HepG2 (cell line): ENCODE measurements around the gene ZNF524. TPM values are rescaled to one million over a fixed set of nuclear protein-coding genes. Genes with fewer than 3 reads are reported as not detected.

Experiments
- ATAC-seq: fragments of 200-7000 bp; cut with Tn5 transposase; 3 replicates; pipeline ENCODE4 v1.9.1; 2020; ENCODE audit warnings: mild to moderate bottlenecking, moderate library complexity
- BruUV-seq: library from RNA; stranded (reverse); fragments of 400-500 nt; replicated peaks from 2 replicates; lab custom pipeline; 2021; lab: Mats Ljungman, UMichigan
- CTCF ChIA-PET: fragments of 300-600 bp; formaldehyde crosslinking; extraction: SDS; loops from one replicate; lab custom pipeline; 2021; ENCODE audit warnings: low total read pairs, inconsistent platforms, low intra/inter-chr PET ratio; lab: Yijun Ruan, JAX
- POLR2A ChIA-PET: fragments of 350-600 bp; sonication (Branson Sonifier 250); formaldehyde crosslinking; loops from one replicate; lab custom pipeline; 2020; ENCODE audit warnings: antibody characterized with exemption, inconsistent platforms; lab: Yijun Ruan, JAX
- DNase-seq: peaks from one replicate; pipeline ENCODE4 v3.0.0-alpha.2; 2015; ENCODE audit warnings: low spot score
- FAIRE-seq: peaks from 3 replicates; lab custom pipeline; 2011; peaks lifted over from hg19 to GRCh38; lab: Jason Lieb, UNC
- H2AFZ ChIP-seq: one replicate; pipeline ENCODE4 v1.6.1; 2011; ENCODE audit warnings: low read length, inconsistent platforms
- H3K27ac ChIP-seq: fragments of 300-600 bp; 3 replicates; pipeline ENCODE4 v1.8.0; 2011; ENCODE audit warnings: mixed run types, mild to moderate bottlenecking, mixed read lengths, low read length, inconsistent platforms; ENCODE audit not compliant: insufficient read depth; ENCODE audit errors: extremely low read length
- H3K27me3 ChIP-seq, 2 experiments: fragments of 200-600 bp in 1 of 2; 2 replicates in 1 of 2; 3 replicates in 1 of 2; pipeline versions ENCODE4 v1.6.0 to v1.8.0; 2011; ENCODE audit warnings: low read length in 2 of 2, mild to moderate bottlenecking in 2 of 2, moderate library complexity in 2 of 2, inconsistent platforms in 1 of 2; ENCODE audit not compliant: insufficient read depth in 2 of 2, control insufficient read depth in 1 of 2
- H3K36me3 ChIP-seq, 2 experiments: fragments of 200-600 bp in 1 of 2; replicated peaks in 1 of 2; 2 replicates in 1 of 2; 3 replicates in 1 of 2; pipeline versions ENCODE4 v1.5.1 to v1.8.0; 2011; ENCODE audit warnings: low read length in 2 of 2, inconsistent platforms in 1 of 2; ENCODE audit not compliant: insufficient read depth in 2 of 2, control insufficient read depth in 1 of 2
- H3K4me1 ChIP-seq: 2 replicates; pipeline ENCODE4 v1.5.1; 2012; ENCODE audit warnings: low read length, inconsistent platforms; ENCODE audit not compliant: insufficient read depth
- H3K4me2 ChIP-seq: 2 replicates; pipeline ENCODE4 v1.6.0; 2011; ENCODE audit warnings: low read depth, low read length, inconsistent platforms
- H3K4me3 ChIP-seq, 3 experiments: fragments of 200-600 bp in 1 of 3; sonication (generic), shearing (Covaris generic) in 1 of 3; replicated peaks in 1 of 3; 2 replicates each; pipeline ENCODE4 v1.5.1; 2011 to 2016; ENCODE audit warnings: low read length in 3 of 3, inconsistent platforms in 2 of 3, low read depth in 2 of 3, mild to moderate bottlenecking in 2 of 3, control low read depth in 1 of 3, mixed read lengths in 1 of 3; ENCODE audit not compliant: insufficient read depth in 1 of 3
- H3K79me2 ChIP-seq: one replicate; pipeline ENCODE4 v1.6.1; 2011; ENCODE audit warnings: low read length, inconsistent platforms; ENCODE audit not compliant: insufficient read depth
- H3K9ac ChIP-seq: 2 replicates; pipeline ENCODE4 v1.6.0; 2011; ENCODE audit warnings: mild to moderate bottlenecking, low read depth, low read length, inconsistent platforms; ENCODE audit not compliant: insufficient read depth
- H3K9me3 ChIP-seq: 2 replicates; pipeline ENCODE4 v1.5.1; 2012; ENCODE audit warnings: mild to moderate bottlenecking, low read length
- H4K20me1 ChIP-seq: 2 replicates; pipeline ENCODE4 v1.6.0; 2011; ENCODE audit warnings: inconsistent platforms, mild to moderate bottlenecking, low read length, moderate library complexity; ENCODE audit not compliant: insufficient read depth
- CBX5 ChIP-seq: sonication (generic); formaldehyde crosslinking; IDR thresholded peaks from 2 replicates; pipeline ENCODE4 v1.4.0; 2020; ENCODE audit warnings: missing genetic modification reagents, borderline replicate concordance
- GZF1 ChIP-seq: sonication (generic); formaldehyde crosslinking; IDR thresholded peaks from 2 replicates; pipeline ENCODE4 v1.5.1; 2020; ENCODE audit warnings: mild to moderate bottlenecking, missing genetic modification reagents
- HINFP ChIP-seq: sonication (generic); formaldehyde crosslinking; IDR thresholded peaks from 2 replicates; pipeline ENCODE4 v1.4.0; 2020; ENCODE audit warnings: low read depth, mild to moderate bottlenecking, missing genetic modification reagents
- HOMEZ ChIP-seq: IDR thresholded peaks from 2 replicates; pipeline ENCODE4 v1.6.1; 2016; ENCODE audit warnings: low read depth
- NFE2L1 ChIP-seq: sonication (generic); formaldehyde crosslinking; IDR thresholded peaks from 2 replicates; pipeline ENCODE4 v1.4.0; 2020; ENCODE audit warnings: missing genetic modification reagents, mild to moderate bottlenecking, borderline replicate concordance
- NFE2L2 ChIP-seq: fragments of 150-350 bp; IDR thresholded peaks from 2 replicates; pipeline ENCODE4 v1.6.1; 2014; ENCODE audit warnings: low read length
- PHF5A ChIP-seq: IDR thresholded peaks from one replicate; pipeline ENCODE4 v1.6.1; 2018; ENCODE audit warnings: low read depth, missing genetic modification reagents; ENCODE audit not compliant: unreplicated experiment
- RBM22 ChIP-seq: fragments of 200-400 bp; formaldehyde crosslinking; optimal IDR thresholded peaks from 2 replicates; pipeline ENCODE3; 2017; ENCODE audit warnings: mild to moderate bottlenecking, low read length, moderate library complexity
- RELA ChIP-seq: sonication (generic); formaldehyde crosslinking; IDR thresholded peaks from 2 replicates; pipeline ENCODE4 v1.4.0; 2020; ENCODE audit warnings: missing genetic modification reagents
- THAP8 ChIP-seq: sonication (generic); formaldehyde crosslinking; IDR thresholded peaks from 2 replicates; pipeline ENCODE4 v1.5.1; 2020; ENCODE audit warnings: missing genetic modification reagents, mild to moderate bottlenecking, borderline replicate concordance
- ZNF143 ChIP-seq: sonication (generic); formaldehyde crosslinking; IDR thresholded peaks from 2 replicates; pipeline ENCODE4 v1.4.0; 2020; ENCODE audit warnings: missing genetic modification reagents
- ZNF562 ChIP-seq: sonication (generic); formaldehyde crosslinking; IDR thresholded peaks from 2 replicates; pipeline ENCODE4 v1.8.0; 2022; ENCODE audit warnings: missing genetic modification reagents, borderline replicate concordance
- ZNF564 ChIP-seq: sonication (generic); formaldehyde crosslinking; IDR thresholded peaks from 2 replicates; pipeline ENCODE4 v1.8.1; 2023; ENCODE audit warnings: mild to moderate bottlenecking, missing genetic modification reagents
- ZNF597 ChIP-seq: sonication (generic); formaldehyde crosslinking; IDR thresholded peaks from 2 replicates; pipeline ENCODE4 v1.5.0; 2020; ENCODE audit warnings: missing genetic modification reagents
- ZNF768 ChIP-seq: sonication (generic); formaldehyde crosslinking; IDR thresholded peaks from 2 replicates; pipeline ENCODE4 v1.4.0; 2020; ENCODE audit warnings: missing genetic modification reagents
- ZNF883 ChIP-seq: sonication (generic); formaldehyde crosslinking; IDR thresholded peaks from 2 replicates; pipeline ENCODE4 v1.5.1; 2020; ENCODE audit warnings: mild to moderate bottlenecking, missing genetic modification reagents; ENCODE audit errors: not compliant biosample characterization
- ZSCAN9 ChIP-seq: IDR thresholded peaks from 2 replicates; pipeline ENCODE4 v1.6.1; 2016; ENCODE audit warnings: borderline replicate concordance
- WGBS: methylation state at CpG from one replicate; pipeline ENCODE4 v1.1.6; 2017; ENCODE audit warnings: low lambda C conversion rate; 5-methylcytosine and 5-hydroxymethylcytosine counted together
- in situ Hi-C: cut with HindIII; loops from 2 replicates; pipeline ENCODE4 v1.10.0; 2017; ENCODE audit warnings: low pct_unique_long_range_greater_than_20kb; ENCODE audit not compliant: extremely low pct_ligation_motif_present
- intact Hi-C: fragments of 100-400 bp; cut with micrococcal nuclease; formaldehyde crosslinking; loops from one replicate; pipeline ENCODE4 v1.10.0; 2022; ENCODE audit not compliant: unreplicated experiment
- polyA plus RNA-seq, 8 experiments: library from polyadenylated mRNA; depleted of rRNA in 3 of 8; stranded (reverse) in 7 of 8; unstranded in 1 of 8; fragments of >200 nt; fragmentation: Illumina TruSeq in 4 of 8; extraction: Trizol in 4 of 8; gene quantifications; 2 replicates each; pipeline versions ENCODE4 v1.2.1 to v1.2.3, GENCODE V29; 2011 to 2016; ENCODE audit warnings: low read depth in 4 of 8, missing spikeins in 1 of 8, mixed read lengths in 1 of 8; ENCODE audit not compliant: insufficient read depth in 1 of 8
- total RNA-seq, 5 experiments: library from RNA; depleted of rRNA; stranded (reverse); fragments of >200 nt; fragmentation: Illumina TruSeq; extraction: Trizol; gene quantifications; 2 replicates each; pipeline ENCODE4 v1.2.3, GENCODE V29; 2016; ENCODE audit warnings: low read depth in 1 of 5

ZNF524 gene
- total and polyA plus RNA-seq, 2 of the 13 experiments (the other 11 are each of a cell fraction or from before 2014, with no cell fraction given): 3.2 to 4.6 TPM

GRCh38 chr19:55566823-55567222 is 33.3 kb upstream of the ZNF524 start:
- in situ Hi-C loops: no loop called here
- ChIA-PET POLR2A (interaction anchor here (1.3 kb wide), 1 partner anchor 32 kb away, joined by 3 read pairs; the partner anchor contains the start of gene FIZ1), CTCF (no interaction called here)
- no peak overlapping the region for H2AFZ ChIP-seq
- intact Hi-C loops: no loop called here
- peaks cover 0 to 5% of the 10 kb centered on the region in 2 experiments; a peak in 2 of 5 replicates for H3K27me3 ChIP-seq
- no peak overlapping the region for H3K27ac ChIP-seq
- H3K4me1 ChIP-seq: peaks cover 16% of the 10 kb centered on the region
- H3K4me3 ChIP-seq: no peak overlapping the region
- TF ChIP-seq ZNF143 (CRISPR knock-in tag) (no peak), ZNF562 (CRISPR knock-in tag) (no peak), GZF1 (no peak), NFE2L1 (CRISPR knock-in tag) (no peak), ZNF564 (CRISPR knock-in tag) (no peak), HINFP (CRISPR knock-in tag) (no peak), NFE2L2 (no peak), THAP8 (CRISPR knock-in tag) (no peak), HOMEZ (CRISPR knock-in tag) (no peak), RBM22 (no peak), ZNF883 (CRISPR knock-in tag) (no peak), PHF5A (no peak), RELA (CRISPR knock-in tag) (no peak), ZNF597 (CRISPR knock-in tag) (no peak), CBX5 (CRISPR knock-in tag) (no peak), ZSCAN9 (CRISPR knock-in tag) (no peak), ZNF768 (CRISPR knock-in tag) (no peak)
- H3K4me2 ChIP-seq: no peak overlapping the region
- no peaks in the 10 kb centered on the region for H3K36me3 ChIP-seq
- H4K20me1 ChIP-seq: no peaks in the 10 kb centered on the region
- no TSS peak for BruUV-seq
- ATAC-seq: no peak
- H3K9me3 ChIP-seq: no peaks in the 10 kb centered on the region
- no peak for FAIRE-seq
- H3K79me2 ChIP-seq: no peaks in the 10 kb centered on the region
- H3K9ac ChIP-seq: no peak overlapping the region
- no peak for DNase-seq
- WGBS: 15% methylated on average over 9 of the region's 9 CpGs
